ENCODE results near the gene SSRP1.
"Not testable (repeated sequence)": the region's sequence is repeated elsewhere in the genome, so short reads cannot be mapped to it uniquely, and the experiment has no call there.

SSRP1 gene

DNA sequence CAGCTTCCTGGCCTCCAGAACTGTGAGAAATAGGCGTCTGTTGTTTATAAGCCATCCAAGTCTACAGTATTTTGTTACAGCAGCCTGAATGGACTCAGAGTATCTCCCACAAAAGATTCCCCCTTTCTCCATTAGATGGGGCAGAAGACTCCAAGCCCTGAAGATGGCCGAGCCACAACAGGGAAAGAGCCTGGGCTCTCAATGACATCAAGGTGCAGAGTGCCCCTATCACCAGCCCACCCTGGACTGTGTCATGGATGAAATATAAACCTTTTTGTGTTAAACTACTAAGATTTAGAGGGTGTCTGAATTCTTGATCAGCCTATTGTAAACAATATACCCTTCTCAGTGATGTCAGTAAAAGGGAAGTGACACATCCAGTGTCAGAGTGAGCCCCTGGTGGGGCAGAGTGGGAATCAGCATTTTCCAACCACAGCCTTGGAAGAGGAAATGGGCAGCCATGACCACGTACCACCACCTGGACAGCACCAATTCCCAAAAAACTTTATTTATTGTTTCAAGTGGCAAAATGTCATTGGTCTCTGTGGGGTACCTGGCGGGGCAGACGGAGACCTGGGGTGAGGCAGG is 36.4 kb downstream of the SSRP1 start:
- no peak for DNase-seq

DNA sequence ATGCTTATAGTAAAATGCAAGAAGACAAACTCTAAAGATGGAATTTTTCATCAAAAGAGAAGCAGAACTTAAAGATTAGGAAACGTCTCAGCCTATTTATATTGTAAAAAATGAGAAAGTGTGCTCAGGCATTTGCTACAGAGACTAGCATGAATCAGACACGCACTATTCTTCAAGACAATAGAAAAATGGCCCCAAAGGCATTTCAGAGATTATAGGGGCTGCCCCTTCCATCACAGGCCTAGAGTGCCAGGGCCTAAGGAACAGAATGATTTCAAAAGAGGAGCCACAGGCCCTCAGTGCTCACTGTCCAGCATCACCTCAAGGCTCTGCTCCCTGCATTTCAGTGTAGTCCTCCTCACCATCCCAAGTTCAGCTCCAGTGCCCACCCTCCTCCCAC is 38.5 kb downstream of the SSRP1 start:
- no peak for DNase-seq

DNA sequence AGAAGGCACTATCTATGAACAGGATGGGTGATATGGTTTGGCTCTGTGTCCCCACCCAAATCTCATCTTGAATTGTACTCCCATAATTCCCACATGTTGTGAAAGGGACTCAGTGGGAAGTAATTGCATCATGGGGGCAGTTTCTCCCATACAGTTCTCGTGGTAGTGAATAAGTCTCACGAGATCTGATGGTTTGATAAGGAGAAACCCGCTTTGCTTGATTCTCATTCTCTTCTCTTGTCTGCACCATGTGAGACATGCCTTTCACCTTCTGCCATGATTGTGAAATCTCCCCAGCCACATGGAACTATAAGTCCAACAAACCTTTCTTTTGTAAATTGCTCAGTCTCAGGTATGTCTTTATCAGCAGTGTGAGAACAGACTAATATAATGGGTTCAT is 39.5 kb downstream of the SSRP1 start:
- not testable (repeated sequence) for DNase-seq

DNA sequence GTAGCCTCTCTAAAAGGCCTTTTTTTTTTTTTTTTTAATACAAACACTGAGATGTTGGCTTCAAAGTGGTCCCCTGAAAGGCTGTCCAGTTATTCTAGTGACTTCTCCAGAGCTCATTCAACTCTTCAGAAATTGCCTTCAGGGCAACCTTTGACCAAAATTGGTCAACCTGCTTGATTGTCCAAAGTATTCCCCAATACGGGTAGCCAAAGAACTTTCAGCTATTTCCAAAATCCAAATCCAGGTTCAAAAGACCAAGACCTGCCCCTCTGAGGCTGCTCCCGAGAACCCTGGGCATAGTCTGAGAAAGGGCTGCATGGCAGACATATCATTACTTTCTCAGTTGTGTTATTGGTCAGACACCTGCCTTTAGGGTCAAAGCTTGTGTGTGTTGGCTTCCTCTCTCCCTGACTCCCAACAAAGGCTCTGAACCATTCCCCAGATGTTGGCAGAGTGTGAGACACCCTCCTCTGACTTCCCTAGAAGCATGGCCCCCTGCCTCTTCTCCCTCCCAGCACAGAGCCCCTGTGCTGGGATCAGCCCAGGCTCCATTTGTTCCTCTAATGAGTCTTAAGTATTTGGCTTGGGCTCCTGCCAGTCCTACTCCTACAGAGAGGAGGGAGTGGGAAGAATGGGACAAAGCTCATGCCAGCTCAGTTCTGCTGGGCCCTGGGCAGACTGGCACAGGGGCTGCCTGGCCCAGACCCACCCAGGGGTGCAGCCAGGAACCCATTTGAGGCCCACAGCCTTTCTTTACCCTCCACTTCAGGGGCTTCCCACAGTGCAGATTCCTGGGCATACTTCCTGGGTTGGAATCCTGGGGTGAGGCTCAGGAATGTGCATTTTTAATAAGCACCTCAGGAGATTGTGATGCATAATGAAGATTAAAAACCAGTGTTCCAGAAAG is 41.2 kb downstream of the SSRP1 start:
- DNase-seq: peak; percentile 13

DNA sequence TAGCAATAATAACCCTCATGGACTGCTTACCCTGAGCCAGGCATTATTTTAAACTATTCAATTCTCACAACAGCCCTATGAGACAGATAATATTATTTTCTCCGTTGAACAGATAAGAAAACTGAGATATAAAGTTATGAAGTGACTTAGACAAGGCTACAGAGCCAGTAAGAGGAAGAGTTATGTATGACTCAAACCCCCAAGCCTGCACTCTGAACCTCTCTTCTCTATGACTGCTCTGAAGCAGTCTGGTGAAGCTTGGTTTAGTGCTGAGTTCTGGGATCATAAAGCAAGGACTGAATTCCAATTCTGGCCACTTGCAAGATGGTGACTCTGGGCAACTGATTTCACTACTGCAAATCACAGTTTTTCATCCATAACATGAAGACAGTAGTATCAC is 45.4 kb downstream of the SSRP1 start:
- DNase-seq: no peak

DNA sequence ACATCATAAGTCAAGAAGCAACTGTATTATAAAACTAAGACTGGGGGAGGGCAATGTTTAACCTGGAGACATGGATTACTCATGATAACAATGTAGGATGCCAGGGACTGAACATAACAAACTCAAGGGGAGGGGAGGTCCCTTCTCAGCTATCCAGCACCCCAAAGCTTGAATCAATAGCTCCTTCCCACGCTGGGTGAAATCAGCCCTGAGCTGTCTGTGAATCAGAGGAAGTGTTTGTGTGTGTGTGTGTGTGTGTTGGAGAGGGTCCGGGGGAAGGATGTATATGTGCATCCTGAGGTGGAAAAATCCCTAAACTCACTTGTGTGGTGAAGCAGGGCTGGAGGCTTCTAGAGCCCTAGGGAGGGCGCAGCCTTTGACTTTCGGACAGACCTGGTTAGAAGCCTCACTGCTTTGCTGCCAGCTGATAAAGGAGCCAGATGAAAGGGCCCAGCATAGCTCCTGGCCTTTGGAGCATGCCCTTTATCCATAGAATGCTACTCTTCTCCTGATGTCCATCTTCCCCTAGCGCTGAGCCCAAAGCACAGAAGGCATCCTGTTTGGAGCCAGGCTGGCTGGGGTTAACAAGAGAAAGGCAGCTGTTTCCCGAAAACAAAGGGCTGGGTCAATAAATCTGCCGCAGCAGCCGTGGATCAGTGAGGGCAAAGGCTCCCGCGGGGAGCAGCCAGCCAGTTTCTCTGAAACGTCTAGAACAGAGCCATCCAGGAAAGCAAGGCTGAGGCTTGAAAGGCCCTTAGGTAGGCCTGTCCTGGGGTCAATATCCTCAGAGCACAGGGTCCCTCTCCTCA is 46.7 kb downstream of the SSRP1 start:
- peak; percentile 49 for DNase-seq

DNA sequence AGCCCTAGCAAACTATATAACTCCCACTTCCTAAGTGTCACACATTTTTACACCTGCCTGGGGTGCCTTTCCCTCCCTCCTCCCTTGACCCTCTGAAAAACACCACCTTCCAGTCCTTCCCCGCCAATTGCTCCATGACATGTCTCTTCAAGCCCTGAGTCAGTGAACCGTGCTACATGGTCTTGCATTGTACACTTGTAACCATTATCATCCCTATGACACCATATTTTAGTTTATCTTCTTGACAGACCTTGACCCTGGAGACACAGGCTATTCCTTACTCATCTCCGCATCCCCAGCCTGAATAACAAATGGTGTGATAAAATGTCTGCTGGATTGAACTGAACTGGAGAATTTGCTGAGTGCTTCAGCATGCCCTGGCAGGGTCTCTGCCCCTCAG is 47.8 kb downstream of the SSRP1 start:
- no peak for DNase-seq

DNA sequence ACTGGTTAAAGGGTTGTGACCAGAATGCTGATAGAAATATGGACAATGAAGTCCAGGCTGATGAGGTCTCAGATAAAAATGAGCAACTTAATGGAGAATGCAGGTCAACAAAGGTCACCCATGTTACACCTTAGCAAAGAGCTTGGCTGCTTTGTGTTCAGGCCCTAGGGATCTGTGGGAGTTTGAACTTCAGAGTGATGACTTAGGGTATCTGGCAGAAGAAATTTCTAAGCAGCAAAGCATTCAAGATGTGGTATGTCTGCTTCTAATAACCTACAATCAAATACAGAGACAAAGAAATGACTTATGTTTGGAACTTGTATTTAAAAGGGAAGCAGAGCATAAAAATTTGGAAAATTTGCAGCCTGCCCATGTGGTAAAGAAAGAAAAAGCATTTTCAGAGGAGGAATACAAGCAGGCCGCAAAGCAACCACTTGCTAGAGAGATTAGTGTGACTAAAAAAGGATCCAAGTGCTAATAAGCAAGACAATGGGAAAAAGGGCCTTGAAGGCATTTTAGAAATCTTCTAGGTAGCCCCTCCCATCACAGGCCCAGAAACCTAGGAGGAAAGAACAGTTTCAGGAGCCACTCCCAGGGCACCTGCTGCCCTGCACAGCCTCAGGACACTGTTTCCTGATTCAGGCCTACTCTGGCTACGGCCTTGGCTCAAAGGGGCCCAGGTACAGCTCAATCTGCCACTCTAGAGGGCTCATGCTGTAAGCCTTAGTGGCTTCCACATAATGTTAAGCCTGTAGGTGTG is 52.3 kb downstream of the SSRP1 start:
- no peak for DNase-seq

DNA sequence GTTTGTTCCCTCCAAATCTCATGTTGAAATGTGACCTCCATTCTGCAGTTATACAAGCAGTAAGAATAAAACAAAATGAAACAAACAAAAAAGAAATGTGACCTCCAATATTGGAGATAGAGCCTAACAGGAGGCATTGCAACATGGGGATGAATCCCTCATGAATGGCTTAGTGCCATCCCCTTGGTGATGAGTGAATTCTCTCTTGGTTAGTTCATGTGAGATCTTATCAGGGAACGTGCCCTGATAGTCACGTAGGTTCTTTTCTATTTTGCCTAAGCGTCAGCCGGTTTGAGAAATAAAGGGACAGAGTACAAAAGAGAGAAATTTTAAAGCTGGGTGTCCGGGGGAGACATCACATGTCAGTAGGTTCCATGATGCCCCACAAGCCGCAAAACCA is 54.1 kb downstream of the SSRP1 start:
- DNase-seq: not testable (repeated sequence)

DNA sequence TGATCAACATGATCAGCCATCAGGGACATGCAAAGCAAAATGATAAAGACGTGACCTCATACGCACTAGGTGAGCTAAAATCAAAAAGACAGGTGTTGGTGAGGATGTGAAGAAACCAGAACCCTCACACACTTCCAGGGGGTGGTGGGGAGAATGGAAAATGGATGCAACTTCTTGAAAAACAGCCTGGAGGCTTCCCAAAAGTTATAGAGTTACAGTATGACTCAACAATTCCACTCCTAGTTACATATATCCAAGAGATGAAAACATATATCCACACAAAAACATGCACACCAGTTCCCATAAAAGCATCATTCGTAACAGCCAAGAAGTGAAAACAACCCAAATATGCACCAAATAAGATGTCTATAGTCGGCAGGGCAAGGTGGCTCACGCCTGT is 56.6 kb downstream of the SSRP1 start:
- DNase-seq: no peak

DNA sequence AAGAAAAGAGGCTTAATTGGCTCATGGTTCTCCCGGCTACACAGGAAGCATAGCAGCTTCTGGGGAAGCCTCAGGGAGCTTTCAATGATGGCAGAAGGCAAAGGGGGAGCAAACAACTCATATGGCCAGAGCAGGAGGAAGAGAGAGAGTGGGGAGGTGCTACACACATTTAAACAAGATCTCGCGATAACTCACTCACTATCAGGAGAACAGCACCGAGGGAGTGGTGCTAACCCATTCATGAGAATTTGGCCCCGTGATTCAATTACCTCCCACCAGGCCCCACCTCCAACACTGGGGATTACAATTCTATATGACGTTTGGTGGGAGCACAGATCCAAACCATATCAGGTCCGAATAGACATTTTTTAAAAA is 57.0 kb downstream of the SSRP1 start:
- peak; percentile 46 for DNase-seq

DNA sequence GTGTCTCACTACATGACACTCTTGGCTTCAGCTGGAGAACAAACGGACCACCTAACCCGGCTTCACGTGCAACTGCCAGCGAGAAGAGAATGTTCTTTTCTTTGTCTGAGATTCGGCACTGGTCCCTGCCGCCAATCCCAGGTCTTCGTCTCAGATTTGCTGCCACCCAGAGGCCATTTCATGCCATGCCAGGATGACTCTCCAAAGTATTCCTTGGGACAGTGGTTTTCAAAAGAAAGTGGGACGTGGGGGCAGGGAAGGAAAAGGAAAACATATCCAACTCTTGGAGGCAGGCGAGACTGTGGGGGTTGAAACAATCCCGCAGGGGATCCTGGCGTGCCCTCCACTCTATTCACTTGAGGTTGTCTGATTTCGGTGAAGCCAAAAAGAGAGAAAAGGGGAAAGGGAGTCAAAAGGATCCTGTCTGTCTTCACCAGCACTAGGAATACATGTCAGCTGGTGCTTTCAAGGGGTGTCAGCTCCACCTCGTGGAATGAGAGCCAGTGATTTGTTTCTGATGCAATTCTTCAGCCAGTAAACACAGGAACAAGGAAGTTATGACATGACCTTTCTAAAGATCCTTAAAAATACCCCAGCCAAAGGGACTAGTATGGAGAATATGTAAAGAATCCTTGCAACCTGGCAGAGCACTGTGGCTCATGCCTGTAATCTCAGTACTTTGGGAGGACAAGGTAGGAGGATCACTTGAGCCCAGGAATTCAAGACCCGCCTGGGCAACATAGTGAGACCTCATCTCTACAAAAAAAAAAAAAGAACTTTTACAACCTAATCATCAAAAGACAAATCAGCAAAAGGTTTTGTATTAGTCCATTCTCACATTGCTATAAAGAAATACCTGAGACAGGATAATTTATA is 57.6 kb downstream of the SSRP1 start:
- peak; percentile 87 for DNase-seq

DNA sequence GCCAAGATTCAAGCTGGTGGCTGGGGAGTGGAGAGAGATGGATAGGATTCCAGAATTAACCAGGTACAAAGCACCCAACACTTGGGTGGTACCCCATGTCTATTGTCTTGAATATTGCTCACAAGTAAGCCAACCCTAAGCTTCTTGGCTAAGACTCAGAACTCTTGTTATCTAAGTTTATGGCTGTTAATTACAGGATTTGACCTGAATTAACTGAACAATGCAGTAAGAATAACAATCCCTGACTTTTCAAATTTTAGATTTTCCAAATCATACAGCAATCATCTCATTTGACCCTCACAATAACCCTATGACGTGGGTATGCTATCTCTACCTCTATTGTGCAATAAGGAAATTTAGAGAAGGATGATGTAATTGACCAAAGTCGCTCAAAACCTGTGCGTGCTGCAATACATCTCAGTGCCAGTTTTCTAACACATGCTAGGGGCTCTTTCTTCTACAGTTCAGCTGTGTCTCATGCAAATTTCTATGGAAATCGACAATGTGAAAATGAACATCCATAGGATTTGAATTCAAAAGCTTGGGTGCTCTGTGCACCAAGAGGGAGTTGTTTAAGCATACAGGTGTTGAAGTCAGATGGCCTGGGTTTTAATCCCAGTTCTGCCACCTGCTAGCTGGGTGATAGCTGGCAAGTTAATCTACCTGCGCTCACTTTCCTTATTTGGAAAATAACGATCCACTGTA is 58.6 kb downstream of the SSRP1 start:
- peak; percentile 62 for DNase-seq

DNA sequence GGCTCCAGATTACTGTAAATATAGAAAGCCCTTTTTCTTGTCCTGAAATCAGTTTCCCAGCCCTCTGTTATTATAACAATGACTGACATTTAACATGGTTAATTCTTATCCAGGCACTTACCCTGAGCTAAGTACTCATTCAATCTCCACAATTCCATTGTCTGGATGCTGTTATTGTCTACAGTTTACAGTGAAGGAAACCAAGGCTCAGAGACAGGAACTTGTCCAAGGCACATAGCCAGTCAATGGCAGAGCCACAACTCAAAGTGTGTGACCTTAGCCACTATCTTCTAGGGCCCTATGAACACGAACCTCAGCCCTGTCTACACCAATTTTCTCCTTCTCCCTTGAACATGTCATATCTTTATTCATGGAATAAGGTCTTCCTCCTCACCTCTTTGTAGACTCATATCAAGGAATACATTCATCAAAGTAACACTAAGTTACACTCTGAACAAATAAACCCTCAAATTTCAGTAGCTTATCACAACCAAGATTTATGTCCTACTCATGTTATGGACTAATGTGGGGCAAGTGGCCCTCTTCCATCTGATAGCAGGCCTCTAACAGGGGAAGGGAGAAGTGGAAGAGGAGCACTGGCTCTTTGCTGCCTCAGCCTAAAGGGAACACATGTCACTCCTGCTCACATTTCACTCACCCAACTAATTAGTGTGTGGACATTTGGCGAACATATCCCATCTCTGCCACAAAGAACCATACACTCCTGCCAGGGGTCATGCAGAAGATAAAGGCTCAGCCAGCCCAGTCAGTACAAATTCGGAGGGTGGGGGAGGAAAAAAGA is 59.3 kb downstream of the SSRP1 start:
- peak; percentile 12 for DNase-seq

Measured in NCI-H82 (cell line).